ENCODE measurements around the gene MAMLD1.

The MAMLD1 gene

GRCh38 chrX:150464001-150464400 is 100.9 kb downstream of the MAMLD1 start:
- TF ChIP-seq CTCF (conservative IDR thresholded peaks at IDR 0.05) (no peak), ZFX (IDR thresholded peaks at IDR 0.05) (no peak)
- no peak overlapping the region for H3K27ac ChIP-seq

- no peak for TF ChIP-seq CTCF (conservative IDR thresholded peaks at IDR 0.05)
- no peak for TF ChIP-seq ZFX (IDR thresholded peaks at IDR 0.05)
- no peak overlapping the region for H3K27ac ChIP-seq
Measured at GRCh38 chrX:150465326-150465725, 102.2 kb downstream of the MAMLD1 start.

- TF ChIP-seq CTCF (conservative IDR thresholded peaks at IDR 0.05), result no peak
- H3K27ac ChIP-seq, result no peak overlapping the region
Measured at GRCh38 chrX:150465881-150466775, 103.0 kb downstream of the MAMLD1 start.

- H3K27ac ChIP-seq, result no peak overlapping the region
- TF ChIP-seq CTCF (conservative IDR thresholded peaks at IDR 0.05), result no peak
- no peak for TF ChIP-seq ZFX (IDR thresholded peaks at IDR 0.05)
Measured at GRCh38 chrX:150472306-150472705, 109.2 kb downstream of the MAMLD1 start.

GRCh38 chrX:150473371-150473770 is 110.3 kb downstream of the MAMLD1 start:
- TF ChIP-seq CTCF (conservative IDR thresholded peaks at IDR 0.05), result no peak
- TF ChIP-seq ZFX (IDR thresholded peaks at IDR 0.05), result no peak
- H3K27ac ChIP-seq, result no peak overlapping the region

- H3K27ac ChIP-seq, result no peak overlapping the region
- TF ChIP-seq CTCF (conservative IDR thresholded peaks at IDR 0.05) (no peak), ZFX (IDR thresholded peaks at IDR 0.05) (no peak)
Measured at GRCh38 chrX:150475461-150475860, 112.3 kb downstream of the MAMLD1 start.

- TF ChIP-seq CTCF (conservative IDR thresholded peaks at IDR 0.05) (no peak), ZFX (IDR thresholded peaks at IDR 0.05) (no peak)
- no peak overlapping the region for H3K27ac ChIP-seq
Measured at GRCh38 chrX:150476164-150476699, 113.1 kb downstream of the MAMLD1 start.
